NCI-H2196 treated with DMSO at 0.1 percent for 48 hours (cell line): ENCODE results near the gene CASK.

Experiments used
- DNase-seq: peaks from one replicate; lab custom pipeline; 2025; ENCODE audit not compliant: unreplicated experiment; lab: John Stamatoyannopoulos, UW

CASK gene

DNA sequence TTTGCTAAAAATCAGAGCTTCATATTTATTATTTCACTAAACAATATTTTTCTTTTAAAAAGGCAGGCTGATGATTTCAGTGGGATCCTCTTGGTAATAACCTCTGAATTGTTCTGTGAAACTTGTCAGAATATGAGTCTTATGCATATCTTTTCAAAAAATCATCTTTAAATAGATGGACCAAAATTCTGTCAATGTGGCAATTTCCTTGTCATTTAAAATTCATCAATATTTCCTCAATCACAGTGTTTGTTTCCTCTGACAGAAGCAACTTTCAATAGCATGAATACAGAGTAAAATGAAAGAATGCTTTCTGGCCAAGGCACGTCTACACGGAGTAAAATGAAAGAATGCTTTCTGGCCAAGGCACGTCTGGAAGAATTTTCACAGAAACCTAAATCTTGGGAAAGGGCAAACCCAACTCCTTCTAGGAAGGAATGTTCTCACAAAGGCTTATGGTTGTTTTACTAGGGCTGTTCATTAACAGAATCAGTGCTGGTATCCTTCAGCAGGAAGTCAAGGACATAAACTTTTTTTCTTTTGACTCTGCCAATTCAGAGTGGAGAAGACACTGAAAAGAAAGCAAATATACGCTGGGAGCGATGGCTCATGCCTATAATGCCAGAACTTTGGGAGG is 333.6 kb downstream of the CASK start:
- no peak for DNase-seq

DNA sequence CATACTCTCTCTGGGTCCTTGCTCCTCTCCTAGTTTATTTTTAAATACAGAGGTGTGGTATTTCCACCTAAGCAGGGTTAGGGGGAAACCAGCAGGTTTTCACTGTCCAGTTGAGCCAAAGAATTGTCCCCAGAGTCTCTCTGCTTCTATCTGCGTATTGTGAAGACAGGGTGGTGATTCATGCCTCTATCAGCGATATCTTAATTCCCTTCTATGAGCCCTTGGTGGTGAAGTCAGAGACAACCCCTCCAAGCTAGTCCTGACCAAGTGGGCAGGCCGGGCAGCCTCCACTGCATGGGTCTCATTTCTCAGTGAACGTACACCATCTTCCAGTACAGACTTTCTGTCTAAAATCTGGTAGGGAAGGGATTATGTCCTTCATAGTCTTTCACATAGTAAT is 335.1 kb downstream of the CASK start:
- no peak for DNase-seq

DNA sequence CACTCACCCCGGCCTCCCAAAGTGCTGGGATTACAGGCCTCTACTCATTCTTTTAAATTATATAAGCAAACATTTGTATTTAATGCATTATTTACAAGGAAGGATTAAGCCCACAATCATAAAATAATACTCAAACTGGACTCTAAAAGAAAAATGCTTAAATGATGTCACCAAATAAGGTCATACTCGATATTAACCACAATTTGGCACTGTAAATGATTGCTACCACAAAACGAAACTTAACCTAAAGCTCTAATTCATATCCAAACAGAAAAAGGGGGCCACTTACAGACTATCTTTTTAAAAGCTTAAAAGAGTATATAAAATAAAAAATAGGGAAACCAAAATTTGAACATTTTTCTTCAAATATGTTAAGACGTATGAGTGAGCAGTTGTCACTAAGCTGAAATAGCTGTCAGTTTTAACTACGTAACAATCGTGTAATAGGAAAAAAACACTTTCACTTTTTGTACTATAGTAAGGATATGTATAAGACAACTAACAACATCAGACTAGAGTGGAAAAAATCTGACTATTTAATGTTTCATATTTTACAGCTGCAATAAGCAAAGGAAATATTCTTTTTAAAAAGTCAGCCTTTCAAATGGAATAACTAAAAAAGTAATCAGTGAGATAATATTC is 342.8 kb downstream of the CASK start:
- DNase-seq = no peak

DNA sequence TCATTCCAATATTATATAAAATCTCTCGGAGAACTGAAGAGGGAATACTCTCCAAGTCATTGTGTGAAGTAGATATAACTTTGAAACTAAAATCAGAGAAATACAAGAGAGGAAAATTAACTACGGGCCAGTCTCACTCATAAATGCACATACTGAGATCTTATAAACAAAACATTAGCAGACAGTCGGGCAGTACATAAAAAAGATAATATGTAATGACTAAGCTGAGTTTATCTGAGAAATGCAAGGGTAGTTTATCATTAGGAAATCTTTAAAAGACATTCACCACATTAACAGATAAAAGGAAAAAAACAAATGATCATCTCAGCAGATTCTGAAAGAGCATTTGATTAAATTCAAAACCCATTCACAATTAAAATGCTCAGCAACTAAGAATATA is 359.5 kb downstream of the CASK start:
- DNase-seq = no peak

DNA sequence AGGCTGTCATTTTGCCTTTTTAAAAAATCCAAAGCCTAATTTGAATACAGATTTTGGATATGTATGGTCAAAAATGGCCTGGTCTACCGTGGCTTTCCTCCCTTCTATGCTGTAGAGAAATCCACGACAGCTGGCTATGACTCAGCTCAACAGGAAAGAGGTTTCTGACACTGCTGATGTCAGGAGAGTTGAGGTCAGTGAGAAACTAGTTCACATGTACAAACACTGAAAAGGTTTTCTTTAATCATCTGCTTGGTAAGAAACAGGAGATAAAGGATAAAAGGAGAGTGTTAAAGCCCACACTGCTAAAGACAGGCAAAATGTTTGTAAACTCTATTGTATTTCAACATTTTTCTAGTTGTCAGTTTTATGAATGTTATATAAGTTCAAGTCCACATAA is 362.3 kb downstream of the CASK start:
- DNase-seq = no peak

DNA sequence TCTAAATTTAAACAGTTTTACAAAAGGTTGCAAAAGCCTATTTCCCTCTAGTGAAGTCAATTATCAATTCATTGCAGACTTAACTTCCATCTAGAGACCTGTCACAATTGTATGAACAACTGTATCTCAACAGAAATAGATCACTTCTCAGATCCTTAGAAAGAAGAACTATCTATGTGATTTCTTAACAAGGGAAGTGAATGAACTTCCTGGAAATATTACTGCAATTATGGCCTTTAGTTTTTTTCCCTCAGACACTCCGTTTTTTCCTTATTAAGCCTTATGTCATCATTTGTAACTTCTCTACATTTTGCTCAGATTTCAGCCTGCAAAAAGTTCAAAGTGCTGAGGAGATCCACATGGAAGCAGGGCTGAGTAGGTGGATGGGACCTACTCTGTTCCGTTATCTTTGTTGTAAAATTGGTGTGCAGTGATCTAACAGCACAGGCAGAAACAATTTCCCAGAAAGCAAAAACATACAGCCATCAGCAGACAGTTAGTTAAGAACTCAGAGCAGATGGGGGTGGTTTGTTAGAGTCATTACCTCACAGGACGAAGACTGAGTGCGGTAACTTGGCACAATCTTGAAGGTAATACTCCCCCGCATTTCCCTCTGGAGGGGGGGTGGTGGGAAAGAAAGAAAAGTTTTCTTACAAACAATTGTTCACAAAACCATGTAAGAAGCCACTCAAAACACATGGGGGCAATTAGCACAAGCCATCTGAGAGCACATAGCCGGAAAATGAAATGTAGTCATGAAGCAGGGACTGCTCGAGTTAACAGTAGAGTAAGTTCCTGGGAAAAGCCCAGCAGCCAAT is 363.9 kb downstream of the CASK start:
- no peak for DNase-seq

DNA sequence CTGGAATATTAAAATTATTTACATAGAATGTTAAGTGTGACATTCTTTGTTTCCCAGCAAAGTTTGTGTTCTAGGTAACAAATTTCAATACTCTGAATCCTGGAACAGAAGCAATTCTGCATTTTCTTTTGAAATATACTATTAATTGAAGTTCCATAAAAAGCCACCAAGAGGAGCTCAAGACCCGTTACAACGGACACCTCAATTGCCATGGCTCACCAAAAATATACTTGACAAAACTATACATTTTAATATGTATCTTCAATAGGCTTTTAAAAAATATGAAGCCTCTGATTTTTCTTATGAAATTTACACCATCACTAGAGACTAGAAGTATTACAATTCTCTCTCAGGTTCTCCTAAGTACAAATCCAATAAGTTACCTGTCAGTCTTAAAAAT is 364.8 kb downstream of the CASK start:
- DNase-seq = no peak

DNA sequence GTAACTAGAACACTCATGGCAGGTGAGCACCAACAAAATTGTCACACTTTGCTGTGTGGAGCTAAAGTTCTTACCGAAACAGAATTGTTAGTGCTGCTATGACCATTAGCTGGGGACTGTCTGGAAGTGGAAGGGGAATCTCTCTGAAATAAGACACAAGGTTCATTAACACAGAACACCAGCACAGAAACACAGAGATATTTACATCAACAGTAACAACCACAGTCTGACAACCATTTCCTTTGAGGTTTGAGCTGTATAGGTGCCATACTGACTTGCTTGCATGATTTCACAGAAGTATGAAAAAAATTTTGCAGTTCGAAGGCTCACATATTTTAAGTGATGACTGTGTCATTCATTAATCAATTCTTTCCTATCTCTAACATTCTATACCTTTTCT is 366.4 kb downstream of the CASK start:
- DNase-seq = no peak

DNA sequence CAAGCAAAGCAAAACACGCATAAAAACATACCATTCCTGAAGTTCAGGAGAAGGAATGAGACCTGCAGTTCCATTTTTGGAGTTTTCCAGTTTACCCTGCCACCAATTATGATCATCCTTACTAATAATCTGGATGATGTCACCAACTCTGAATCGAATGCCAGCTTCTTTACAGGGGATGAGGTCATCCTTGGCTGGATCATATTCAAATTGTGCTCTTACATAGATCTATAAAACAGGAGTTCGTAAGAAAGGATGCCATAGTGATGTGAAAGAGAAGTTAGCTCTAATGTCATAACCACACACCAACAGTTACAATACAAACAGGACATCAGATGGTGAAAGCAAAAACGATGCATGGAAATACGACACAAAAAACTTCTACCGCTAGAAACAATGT is 369.7 kb downstream of the CASK start:
- no peak for DNase-seq

DNA sequence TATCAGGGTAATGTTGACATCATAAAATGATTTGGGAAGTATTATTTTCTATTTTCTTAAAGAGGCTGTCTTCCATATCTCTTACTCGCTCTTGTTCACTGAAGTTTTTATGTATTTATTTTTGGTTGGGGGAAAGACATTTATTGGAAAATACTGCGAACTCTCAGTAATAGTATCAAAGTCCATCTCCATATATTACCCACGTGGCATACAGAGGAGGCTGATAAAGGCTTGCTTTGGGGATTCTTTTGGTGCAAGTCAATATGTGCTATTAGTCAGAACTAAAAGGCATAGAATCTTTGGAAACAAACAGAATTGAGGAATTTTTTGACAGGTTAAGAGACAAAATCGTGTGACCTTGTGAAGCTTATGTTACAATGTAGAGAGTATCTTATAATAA is 374.9 kb downstream of the CASK start:
- no peak for DNase-seq

DNA sequence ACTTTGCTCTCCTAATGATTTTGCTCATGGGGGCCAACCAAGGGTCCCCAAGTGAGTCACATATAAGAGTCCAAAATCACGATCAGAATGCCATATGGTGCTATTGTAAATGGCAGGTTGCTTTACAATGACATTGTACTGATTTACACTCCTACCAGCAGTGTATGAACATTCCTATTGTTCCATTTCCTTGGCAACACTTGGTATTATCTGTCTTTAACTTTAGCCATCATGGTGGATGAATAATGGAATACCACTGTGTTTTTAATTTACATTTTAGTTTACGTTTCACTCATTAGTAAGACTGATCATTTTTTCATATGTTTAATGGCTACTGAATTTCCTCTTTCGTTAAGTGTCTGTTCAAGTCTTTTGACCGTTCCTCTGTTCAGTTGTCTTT is 379.7 kb downstream of the CASK start:
- DNase-seq = no peak

DNA sequence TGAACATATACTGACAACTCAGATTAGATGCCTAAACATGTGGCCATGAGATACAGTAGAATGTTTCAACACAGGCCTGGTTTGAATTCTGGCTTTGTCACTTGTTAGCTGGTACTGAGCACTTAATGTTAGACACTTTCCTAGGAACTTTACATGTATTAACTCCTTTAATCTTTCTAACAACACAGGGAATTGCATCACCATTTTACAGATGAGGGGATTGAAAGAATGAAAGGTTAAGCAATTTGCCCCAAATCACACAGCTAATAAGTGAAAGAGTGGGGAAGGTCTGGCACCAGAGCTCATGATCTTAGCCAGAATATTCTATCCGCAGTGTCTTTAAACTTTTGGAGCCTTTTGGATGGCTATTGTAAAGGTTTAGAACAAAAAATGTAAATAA is 380.3 kb downstream of the CASK start:
- no peak for DNase-seq

DNA sequence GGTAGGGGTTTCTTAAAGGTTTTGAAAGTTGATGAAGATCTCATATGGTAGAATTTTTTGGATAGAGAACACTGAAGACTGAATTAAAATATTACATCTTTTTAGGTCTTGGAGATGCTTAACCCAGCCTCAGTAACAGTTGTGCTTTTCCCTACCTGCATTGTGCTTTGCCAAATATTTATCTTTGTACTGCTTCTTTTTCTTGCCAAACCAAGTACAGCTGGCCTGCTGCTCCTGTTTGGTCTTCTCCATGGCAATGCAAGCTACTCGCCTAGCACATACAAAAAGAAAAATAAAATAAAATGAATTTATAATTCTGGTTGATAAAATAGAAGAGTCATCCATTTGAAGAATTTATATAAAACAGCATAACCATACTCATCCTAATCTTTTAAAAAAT is 380.8 kb downstream of the CASK start:
- DNase-seq = no peak

DNA sequence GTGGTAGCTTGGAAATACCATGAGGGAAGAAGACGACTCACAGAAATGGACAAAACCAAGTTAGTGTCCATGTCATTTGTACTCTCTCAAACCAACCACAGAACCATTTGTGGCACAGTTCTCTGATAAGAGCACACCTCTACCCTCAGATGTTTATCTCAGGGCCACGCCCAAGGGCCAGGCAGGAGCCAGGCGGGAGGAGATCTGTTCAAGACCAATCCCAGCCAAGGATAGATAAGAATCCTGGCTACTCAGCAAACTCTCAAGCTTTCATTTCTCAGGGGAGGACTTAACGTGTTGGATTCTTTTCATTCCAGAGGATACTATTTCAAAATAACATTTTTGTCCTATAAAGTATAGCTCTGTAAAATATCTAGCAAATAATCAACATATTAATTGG is 381.2 kb downstream of the CASK start:
- no peak for DNase-seq

DNA sequence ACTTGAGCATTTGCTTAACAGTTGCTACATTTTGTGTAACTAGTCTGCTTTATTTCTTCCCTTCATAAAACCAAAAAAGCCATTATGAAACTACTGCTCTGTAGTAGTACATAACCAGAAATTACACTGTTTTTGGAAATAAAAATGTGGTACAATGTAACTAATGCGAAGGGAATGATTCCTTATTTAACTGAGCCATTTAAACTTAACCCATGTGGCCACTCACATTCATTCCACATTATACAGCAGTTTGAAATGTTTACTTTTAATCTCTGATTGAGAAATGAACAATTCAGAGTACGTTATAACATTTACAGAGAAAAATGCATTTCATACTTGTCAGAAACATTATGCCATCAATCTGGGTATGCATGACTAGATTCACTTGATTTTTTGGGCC is 382.0 kb downstream of the CASK start:
- DNase-seq = no peak

DNA sequence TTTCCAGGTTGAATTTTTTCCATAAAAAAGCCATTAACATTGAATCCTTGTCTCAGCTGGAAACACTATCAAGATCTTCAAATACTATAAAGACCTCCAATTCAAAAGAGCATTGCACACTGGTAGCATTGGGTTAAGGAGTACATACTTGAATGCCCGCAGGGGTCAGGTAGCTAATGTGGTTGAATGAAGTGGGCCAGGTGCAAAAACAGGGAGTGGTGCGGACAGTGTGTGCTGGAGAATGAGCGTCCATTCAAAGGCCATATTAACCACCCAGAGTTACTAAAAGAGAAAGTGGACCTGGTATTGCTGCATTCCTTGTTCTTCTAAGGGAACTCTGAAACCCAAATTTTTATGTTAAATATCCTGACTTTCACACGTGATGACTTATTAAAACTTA is 384.6 kb downstream of the CASK start:
- no peak for DNase-seq

DNA sequence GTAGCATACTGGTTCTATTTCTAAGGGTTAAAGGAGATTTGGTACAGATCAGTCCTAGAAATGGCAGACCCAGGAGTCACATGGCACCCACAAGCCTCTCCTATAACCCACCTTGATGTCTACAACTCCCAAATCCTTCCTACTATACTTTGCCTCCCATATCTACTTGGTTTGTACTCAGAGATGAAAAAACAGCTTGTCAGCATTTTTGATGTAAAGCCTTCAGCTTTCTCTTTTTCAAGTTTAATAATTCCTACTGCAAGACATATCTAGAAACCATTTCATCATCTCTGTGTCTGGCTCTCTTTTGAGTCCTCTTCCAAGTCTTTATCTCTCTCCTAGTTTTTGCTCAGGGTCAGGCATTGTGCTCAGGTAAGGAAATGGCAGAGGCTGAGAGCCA is 393.3 kb downstream of the CASK start:
- DNase-seq = no peak

DNA sequence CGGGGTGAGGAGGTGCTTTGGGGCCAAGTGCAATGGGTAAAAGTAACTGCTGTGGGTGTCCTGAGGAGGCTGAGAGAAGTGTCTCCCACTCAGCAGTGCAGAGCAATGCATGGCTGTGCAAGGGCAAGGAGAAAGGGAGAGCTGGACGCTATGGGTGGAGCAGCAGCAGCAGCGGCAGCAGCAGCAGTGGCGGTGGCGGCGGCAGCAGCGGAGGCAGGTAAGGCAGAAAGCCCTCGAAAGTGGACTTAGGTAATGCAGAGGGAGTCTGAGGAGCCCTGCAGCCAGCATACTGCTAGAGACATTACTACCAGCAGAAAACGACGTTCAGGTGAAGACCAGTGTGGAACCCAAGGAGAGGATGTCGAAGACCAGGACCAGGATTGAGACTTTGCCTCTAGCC is 394.1 kb downstream of the CASK start:
- no peak for DNase-seq

DNA sequence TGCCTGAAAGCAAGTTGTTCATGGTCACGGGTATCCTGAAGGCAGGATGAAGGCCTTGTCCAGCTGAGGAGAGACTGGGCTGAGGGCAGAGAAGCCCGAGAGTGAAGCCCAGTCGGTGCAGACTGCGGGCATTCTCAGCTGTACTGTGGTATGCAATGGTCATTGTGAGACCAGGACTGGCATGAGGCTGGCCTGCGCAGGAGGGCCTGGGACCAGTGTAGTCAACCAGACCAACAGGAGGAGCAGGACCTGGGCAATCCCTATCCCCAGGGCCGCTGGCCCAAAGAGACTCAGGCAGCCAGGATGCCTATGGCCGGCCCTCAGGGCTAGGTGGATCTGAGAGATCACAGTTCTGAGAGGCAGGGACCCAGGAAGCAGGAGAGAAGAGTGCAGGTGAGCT is 394.6 kb downstream of the CASK start:
- DNase-seq = no peak

DNA sequence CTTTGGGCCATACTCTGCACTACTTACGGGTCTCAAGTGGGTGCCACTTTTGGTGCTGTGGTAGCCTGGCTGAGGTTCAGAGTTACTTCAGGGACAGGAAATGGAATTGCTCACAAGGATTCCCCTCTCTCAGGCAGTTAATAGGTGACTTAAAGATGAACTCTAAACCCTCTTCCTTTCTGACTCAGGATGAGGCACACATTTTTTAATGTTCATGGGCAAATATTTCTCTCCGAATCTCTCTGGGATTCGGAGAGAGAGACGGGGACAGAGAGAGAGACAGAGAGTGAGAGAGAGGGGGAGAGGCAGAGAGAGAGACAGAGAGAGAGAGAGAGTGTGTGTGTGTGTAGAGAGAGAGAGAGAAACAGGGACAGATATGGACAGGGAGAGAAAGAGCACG is 396.4 kb downstream of the CASK start:
- no peak for DNase-seq

DNA sequence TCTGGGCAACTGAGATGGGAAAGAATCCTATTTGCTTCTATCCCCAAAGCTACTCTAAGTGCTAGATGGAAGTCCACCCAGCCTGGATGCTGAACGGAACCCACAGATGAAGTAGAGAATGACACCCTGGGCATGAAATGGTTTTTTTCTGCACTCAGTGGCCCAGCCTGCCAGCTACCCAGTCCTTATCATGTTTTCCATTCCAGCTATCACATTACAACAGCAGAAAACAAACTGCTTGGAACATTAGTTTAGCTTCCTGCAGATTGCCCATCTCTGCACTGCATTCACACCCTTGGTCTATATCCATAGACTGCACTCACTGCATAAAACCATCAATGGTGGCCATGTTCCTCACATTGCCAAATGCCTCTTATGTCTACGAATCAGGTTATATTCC is 397.1 kb downstream of the CASK start:
- no peak for DNase-seq

DNA sequence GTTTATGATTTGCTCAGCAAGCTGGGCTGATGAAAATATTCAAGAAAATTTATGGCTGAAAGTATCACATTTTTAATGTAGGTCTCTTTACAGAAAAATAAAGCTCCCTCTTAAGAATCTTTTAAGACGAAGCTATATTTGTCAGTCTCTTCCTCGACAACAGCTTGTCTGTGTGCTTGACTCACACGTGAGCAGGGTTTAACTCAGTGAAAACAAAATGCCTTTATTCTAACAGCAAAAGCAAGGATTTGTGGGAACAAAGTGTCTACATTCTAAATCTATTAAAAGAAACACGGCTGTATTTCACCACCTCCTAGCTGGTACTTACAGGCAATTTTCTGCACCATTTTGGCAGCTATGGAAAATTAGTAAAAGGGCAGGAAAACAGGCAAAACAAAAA is 400.7 kb downstream of the CASK start:
- DNase-seq = no peak

DNA sequence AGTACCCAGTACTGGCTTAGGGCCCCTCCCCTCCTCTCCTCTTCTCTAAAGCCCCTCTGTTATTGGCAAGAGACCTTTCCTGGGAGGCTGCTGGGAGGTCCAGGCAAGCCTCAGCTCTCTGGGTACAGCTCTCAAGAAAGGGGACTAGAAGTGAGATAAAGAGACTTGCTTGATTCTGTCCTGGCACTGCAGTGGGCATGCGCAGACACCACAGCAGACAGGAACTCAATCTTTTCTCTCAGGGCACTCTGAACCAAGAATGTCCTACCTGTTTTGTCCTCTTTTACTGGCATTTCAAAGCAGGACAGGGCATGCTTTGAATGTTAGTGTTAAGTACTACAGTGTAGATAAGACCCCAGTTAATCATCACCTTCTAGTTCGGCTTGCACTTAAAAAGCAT is 401.3 kb downstream of the CASK start:
- no peak for DNase-seq
